DMS53 treated with DMSO at 0.1 percent for 48 hours (cell line): ENCODE results near the gene EIF4B.
A peak's percentile ranks its signal among the peaks of the same experiment; 100 is the strongest.

Experiments
- DNase-seq: peaks from one replicate; lab custom pipeline; 2025; ENCODE audit not compliant: unreplicated experiment; lab: John Stamatoyannopoulos, UW

Gene EIF4B

GRCh38 chr12:53056901-53057300 is 50.6 kb downstream of the EIF4B start:
- no peak for DNase-seq

DNA sequence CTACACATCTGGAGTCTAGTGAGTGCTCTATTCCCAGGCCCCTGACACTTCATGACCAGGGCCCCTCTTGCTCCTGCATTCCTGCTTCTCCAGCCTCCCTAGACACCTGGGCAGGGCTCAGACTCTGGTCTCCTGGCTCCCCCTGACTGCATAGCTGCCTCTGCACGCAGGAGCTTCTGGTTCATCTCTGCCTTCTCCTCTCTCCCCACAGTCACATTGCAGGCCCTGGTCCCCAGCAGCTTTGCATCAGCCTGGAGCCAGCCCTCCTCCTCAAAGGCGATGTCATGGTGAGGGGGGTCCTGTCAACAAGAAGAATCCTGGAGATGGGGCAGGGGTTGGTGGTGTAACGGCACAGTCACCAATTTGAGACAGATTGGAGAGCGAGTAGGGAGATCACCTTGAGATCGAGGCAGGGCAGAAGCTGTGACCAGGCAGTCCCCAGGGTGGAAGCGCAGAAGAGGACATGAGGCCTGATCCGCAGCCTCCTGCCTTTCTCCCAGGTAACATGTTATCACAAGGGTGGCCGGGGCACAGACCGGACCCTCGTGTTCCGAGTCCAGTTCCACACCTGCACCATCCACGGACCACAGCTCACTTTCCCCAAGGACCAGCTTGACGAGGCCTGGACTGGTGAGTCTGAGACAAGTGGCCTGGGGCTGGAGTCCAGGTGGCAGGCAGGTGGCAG is 51.7 kb downstream of the EIF4B start:
- DNase-seq = no peak

- no peak for DNase-seq
Observed at GRCh38 chr12:53058674-53059433, 52.6 kb downstream of the EIF4B start.

- DNase-seq = no peak
Observed at GRCh38 chr12:53059434-53060063, 53.3 kb downstream of the EIF4B start.

GRCh38 chr12:53060064-53060720 is 53.9 kb downstream of the EIF4B start:
- DNase-seq = no peak

GRCh38 chr12:53060721-53061276 is 54.5 kb downstream of the EIF4B start:
- DNase-seq = peak; percentile 81

- DNase-seq = peak; percentile 94
Observed at GRCh38 chr12:53061404-53062010, 55.3 kb downstream of the EIF4B start.

GRCh38 chr12:53062011-53062961 is 56.0 kb downstream of the EIF4B start:
- DNase-seq = no peak

GRCh38 chr12:53062977-53063707 is 56.9 kb downstream of the EIF4B start:
- no peak for DNase-seq

GRCh38 chr12:53063708-53064612 is 57.7 kb downstream of the EIF4B start:
- DNase-seq = no peak

DNA sequence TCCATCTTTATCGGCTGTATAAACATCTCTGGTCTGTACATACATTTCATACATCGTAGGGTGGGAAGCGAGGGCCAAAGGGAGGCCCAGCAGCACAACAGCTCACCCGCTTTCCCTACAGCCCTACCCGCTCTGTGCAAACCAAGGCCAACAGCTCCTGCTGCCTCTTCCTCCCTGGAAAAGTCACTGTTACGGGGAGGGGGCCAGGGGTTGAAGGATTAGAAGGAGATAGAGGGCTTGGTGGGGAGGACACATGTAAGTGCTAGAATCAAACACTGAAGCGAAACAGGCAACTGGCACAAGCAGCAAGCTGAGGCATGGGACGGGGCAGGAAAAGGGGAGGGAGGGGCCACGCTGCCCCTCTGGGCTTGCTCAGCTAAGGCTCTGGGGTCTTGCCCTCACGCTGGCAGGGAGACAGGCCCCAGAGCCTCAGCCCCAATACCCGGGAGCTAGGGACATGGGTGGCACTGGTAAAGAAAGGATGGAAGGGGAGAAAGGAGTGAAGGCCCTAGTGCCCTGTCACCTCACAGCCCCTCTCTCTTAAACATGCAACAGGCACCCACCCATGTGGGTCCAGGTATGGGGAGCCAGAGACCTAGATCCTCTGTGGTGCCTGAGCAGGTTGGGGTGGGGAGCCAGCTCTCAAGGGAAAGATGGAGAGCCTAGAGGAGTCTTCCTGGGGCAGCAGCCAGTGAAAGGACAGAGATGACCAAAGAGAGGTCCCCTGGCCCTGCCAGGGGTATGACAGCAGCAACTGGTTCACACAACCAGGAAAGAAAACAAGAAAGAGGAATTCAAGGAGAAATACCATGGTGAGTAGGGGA is 58.6 kb downstream of the EIF4B start:
- no peak for DNase-seq

DNA sequence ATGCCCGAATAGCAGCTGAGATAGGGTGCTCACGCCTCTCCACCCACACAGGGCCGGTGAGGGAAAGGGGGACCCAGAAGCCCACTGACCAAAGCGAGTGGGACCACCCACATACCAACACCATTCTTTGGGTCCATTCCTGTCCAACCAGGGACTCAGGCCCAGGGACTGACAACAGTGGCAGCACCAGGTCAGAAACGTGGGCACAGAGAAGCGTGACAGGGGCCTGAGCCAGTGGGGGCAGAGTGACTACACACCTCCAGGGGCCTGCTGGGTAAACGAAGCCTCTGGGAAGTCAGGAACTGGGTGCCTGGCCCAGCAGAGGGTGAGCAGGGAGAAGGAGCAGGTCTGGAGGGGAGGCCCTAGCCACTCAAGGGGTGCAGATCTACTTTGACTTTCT is 59.2 kb downstream of the EIF4B start:
- no peak for DNase-seq

GRCh38 chr12:53065975-53066931 is 60.0 kb downstream of the EIF4B start:
- peak; percentile 34 for DNase-seq

DNA sequence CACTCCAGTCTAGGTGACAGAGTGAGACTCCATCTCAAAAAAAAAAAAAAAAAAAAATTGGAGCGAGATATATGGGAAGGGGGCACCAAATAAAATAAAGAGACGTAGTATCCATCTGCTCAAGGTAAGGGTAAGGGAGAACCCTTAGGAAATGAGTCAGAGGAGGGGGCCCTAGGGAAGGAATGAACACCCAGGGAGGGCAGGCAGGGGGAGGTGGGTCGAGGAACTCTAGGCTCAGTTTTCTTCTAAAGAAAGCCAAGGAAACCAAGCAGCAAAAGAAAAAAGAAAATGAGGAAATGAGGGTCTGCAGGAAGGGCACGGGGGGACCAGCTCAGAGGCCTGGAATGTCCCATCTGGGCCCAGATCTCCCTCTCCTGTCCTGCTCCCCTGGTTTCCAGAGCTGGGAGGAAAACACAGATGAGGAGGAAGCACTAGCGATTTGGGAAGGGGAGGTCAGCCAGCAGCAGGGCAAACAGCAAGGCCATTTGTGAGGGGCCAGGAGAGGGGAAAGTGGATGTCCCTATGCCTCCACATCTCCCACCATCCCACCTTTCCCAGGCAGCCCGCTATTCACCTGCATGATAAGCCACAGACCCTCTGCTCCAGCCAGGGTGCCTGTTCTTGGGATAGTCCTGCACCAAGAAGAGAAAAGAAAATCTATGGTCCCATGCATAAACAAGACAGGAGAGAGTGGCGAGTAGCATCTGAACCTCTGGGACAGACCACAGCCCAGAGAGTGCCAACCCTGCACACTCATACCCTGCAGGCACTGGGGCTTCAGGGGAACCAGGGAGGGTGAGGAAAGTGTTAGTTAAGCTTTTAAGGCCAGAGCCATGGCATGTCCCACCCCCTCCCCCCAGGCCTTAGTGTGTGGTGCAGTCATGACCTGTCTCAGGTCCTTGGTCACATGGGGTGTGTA is 61.1 kb downstream of the EIF4B start:
- no peak for DNase-seq
